Left ventricle myocardium inferior (tissue), 1 donor: Measurements from ENCODE around the gene ZYX. TPM values are rescaled to one million over a fixed set of nuclear protein-coding genes. Genes with fewer than 3 reads are reported as not detected.

Experiments used
- DNase-seq: peaks from one replicate; pipeline ENCODE4 v3.0.0-alpha.2; 2020
- H3K27ac ChIP-seq: fragments of 200-600 bp; replicated peaks from 2 replicates; pipeline ENCODE4 v1.8.0; 2021
- H3K27me3 ChIP-seq: fragments of 200-600 bp; 2 replicates; pipeline ENCODE4 v1.8.0; 2021; ENCODE audit warnings: low read depth
- H3K36me3 ChIP-seq: fragments of 200-600 bp; 2 replicates; pipeline ENCODE4 v1.8.0; 2021
- H3K4me1 ChIP-seq: fragments of 200-600 bp; 2 replicates; pipeline ENCODE4 v1.8.0; 2021
- H3K4me3 ChIP-seq: fragments of 200-600 bp; 2 replicates; pipeline ENCODE4 v1.8.0; 2021; ENCODE audit warnings: mild to moderate bottlenecking, moderate library complexity
- H3K9me3 ChIP-seq: fragments of 200-600 bp; replicated peaks from 2 replicates; pipeline ENCODE4 v1.8.0; 2021
- CTCF ChIP-seq: fragments of 200-600 bp; IDR thresholded peaks from 2 replicates; pipeline ENCODE4 v1.8.0; 2021; ENCODE audit warnings: antibody characterized with exemption, mild to moderate bottlenecking, borderline replicate concordance
- intact Hi-C: fragments of 100-400 bp; cut with micrococcal nuclease; formaldehyde crosslinking; loops from one replicate; pipeline ENCODE4 v1.11.0; 2022
- total RNA-seq: library from RNA; stranded (reverse); fragmentation: NEBNext Ultra II Directional; extraction: Animal tissue kit (Norgen Biotek cat#: 25700); gene quantifications from one replicate; pipeline ENCODE4 v1.2.1, GENCODE V29; 2021
- donor health status: DM: no; HTN: yes; CAD: no; lungs with severe emphysema.

The ZYX gene
- total RNA-seq, 1 donor from 2014 or later: 68.4 TPM

- Histone ChIP-seq H3K4me3 (no peak overlapping the region), H3K4me1 (peaks cover 37% of the 10 kb centered on the region), H3K9me3 (no peaks in the 10 kb centered on the region), H3K27me3 (peaks cover 38% of the 10 kb centered on the region), H3K27ac (no peak overlapping the region), H3K36me3 (no peaks in the 10 kb centered on the region)
- no peak for DNase-seq
- intact Hi-C loops: no loop called here
- TF ChIP-seq CTCF: no peak
Measured at GRCh38 chr7:143407287-143408251, 26.4 kb downstream of the ZYX start.

DNA sequence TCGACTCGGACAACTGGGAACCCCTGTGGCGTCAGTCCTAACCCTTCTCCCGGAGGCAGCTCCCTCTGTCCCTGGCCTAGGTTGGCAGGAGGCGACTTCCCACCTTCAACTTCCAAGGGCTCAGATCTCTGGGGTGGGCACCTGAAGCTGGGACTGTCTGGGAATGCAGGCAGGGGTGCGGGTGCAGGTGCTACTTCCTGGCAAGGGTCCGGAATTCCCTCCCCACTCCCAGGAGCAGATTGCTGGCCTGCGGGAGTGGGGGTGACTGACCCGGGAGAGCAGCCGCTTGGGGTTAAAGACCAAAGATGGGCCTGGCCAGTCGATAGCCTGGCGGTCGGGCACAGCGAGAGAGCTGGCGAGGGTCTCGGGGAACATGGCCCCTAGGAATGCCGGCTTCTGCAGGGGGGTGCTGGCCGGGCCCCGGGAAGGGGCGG is 27.1 kb downstream of the ZYX start:
- Histone ChIP-seq H3K9me3 (no peaks in the 10 kb centered on the region), H3K27ac (no peak overlapping the region), H3K4me3 (peak overlapping the region; percentile 48), H3K27me3 (peaks cover 45% of the 10 kb centered on the region), H3K36me3 (no peaks in the 10 kb centered on the region), H3K4me1 (peaks cover 37% of the 10 kb centered on the region)
- no peak for DNase-seq
- intact Hi-C loops: no loop called here
- no peak for TF ChIP-seq CTCF

- Histone ChIP-seq H3K27me3 (peaks cover 50% of the 10 kb centered on the region), H3K9me3 (no peaks in the 10 kb centered on the region), H3K27ac (no peak within 1 kb of the TSS), H3K36me3 (no peaks in the 10 kb centered on the region), H3K4me3 (peak within 1 kb of the TSS; percentile 48), H3K4me1 (peaks cover 37% of the 10 kb centered on the region)
- TF ChIP-seq CTCF: peak; percentile 45
- DNase-seq: no peak
- intact Hi-C loops: no loop called here
Measured at GRCh38 chr7:143408686-143409561, 27.8 kb downstream of the ZYX start, which contains the start of gene EPHA1. Gene EPHA1, minus strand, starts transcription at chr7:143408856. Its CDS starts 51 bp downstream, at chr7:143408805.

GRCh38 chr7:143410521-143411004 is 29.4 kb downstream of the ZYX start:
- no peak for TF ChIP-seq CTCF
- DNase-seq: no peak
- intact Hi-C loops: loop anchor here (10.0 kb wide), 1 partner anchor 46 kb away; the partner anchor contains the start of gene FAM131B
- Histone ChIP-seq H3K27ac (no peak overlapping the region), H3K27me3 (peaks cover 66% of the 10 kb centered on the region), H3K36me3 (no peaks in the 10 kb centered on the region), H3K4me3 (no peak overlapping the region), H3K4me1 (peaks cover 37% of the 10 kb centered on the region), H3K9me3 (no peaks in the 10 kb centered on the region)
